ENCODE data around the gene KY. TPM values are rescaled to one million over a fixed set of nuclear protein-coding genes. Genes with fewer than 3 reads are reported as not detected.

Gene KY
- total RNA-seq, 1 donor from 2014 or later = 0.12 TPM

GRCh38 chr3:134643150-134643675 lies 7.6 kb downstream of the KY start:
- Mint-ChIP-seq H3K27ac (ENCODE audit: unreplicated experiment) (no peak overlapping the region), H3K27me3 (ENCODE audit: low read depth) (no peaks in the 10 kb centered on the region), H3K4me1 (ENCODE audit: low read depth) (peaks cover 3% of the 10 kb centered on the region), H3K9me3 (ENCODE audit: low read depth) (no peaks in the 10 kb centered on the region), H3K36me3 (ENCODE audit: low read depth) (no peaks in the 10 kb centered on the region), H3K4me3 (ENCODE audit: unreplicated experiment) (no peak overlapping the region)
- DNase-seq (ENCODE audit: low spot score) = no peak
- no peak for TF ChIP-seq CTCF (IDR thresholded peaks at IDR 0.05)

- no peaks in the 10 kb centered on the region for H3K9me3 Mint-ChIP-seq (ENCODE audit: low read depth)
- H3K27me3 Mint-ChIP-seq (ENCODE audit: low read depth) = no peaks in the 10 kb centered on the region
- no peak overlapping the region for H3K27ac Mint-ChIP-seq (ENCODE audit: unreplicated experiment)
- peaks cover 3% of the 10 kb centered on the region for H3K4me1 Mint-ChIP-seq (ENCODE audit: low read depth)
- no peak for TF ChIP-seq CTCF (IDR thresholded peaks at IDR 0.05)
- no peak overlapping the region for H3K4me3 Mint-ChIP-seq (ENCODE audit: unreplicated experiment)
- DNase-seq (ENCODE audit: low spot score) = no peak
- H3K36me3 Mint-ChIP-seq (ENCODE audit: low read depth) = no peaks in the 10 kb centered on the region
Observed at GRCh38 chr3:134642445-134643149, 8.2 kb downstream of the KY start.

- Mint-ChIP-seq H3K27ac (ENCODE audit: unreplicated experiment) (no peak overlapping the region), H3K27me3 (ENCODE audit: low read depth) (no peaks in the 10 kb centered on the region)
Observed at GRCh38 chr3:134641671-134642300, 9.0 kb downstream of the KY start.

GRCh38 chr3:134640872-134641470 lies 9.9 kb downstream of the KY start:
- Mint-ChIP-seq H3K27me3 (ENCODE audit: low read depth) (no peaks in the 10 kb centered on the region), H3K36me3 (ENCODE audit: low read depth) (no peaks in the 10 kb centered on the region), H3K4me3 (ENCODE audit: unreplicated experiment) (no peak overlapping the region), H3K9me3 (ENCODE audit: low read depth) (no peaks in the 10 kb centered on the region), H3K4me1 (ENCODE audit: low read depth) (no peaks in the 10 kb centered on the region), H3K27ac (ENCODE audit: unreplicated experiment) (no peak overlapping the region)
- TF ChIP-seq CTCF (IDR thresholded peaks at IDR 0.05) = peak; percentile 76
- no peak for DNase-seq (ENCODE audit: low spot score)

More at GRCh38 chr3:134641671-134642300, 9.0 kb downstream of the KY start:
- DNase-seq (ENCODE audit: low spot score) = no peak
- TF ChIP-seq CTCF (IDR thresholded peaks at IDR 0.05) = no peak
- H3K4me1 Mint-ChIP-seq (ENCODE audit: low read depth) = peaks cover 3% of the 10 kb centered on the region
- H3K4me3 Mint-ChIP-seq (ENCODE audit: unreplicated experiment) = no peak overlapping the region
- no peaks in the 10 kb centered on the region for H3K9me3 Mint-ChIP-seq (ENCODE audit: low read depth)
- no peaks in the 10 kb centered on the region for H3K36me3 Mint-ChIP-seq (ENCODE audit: low read depth)

GRCh38 chr3:134640378-134640777 lies 10.4 kb downstream of the KY start:
- H3K36me3 Mint-ChIP-seq (ENCODE audit: low read depth) = no peaks in the 10 kb centered on the region
- H3K27ac Mint-ChIP-seq (ENCODE audit: unreplicated experiment) = no peak overlapping the region
- H3K9me3 Mint-ChIP-seq (ENCODE audit: low read depth) = no peaks in the 10 kb centered on the region
- H3K4me3 Mint-ChIP-seq (ENCODE audit: unreplicated experiment) = no peak overlapping the region
- H3K27me3 Mint-ChIP-seq (ENCODE audit: low read depth) = no peaks in the 10 kb centered on the region
- no peaks in the 10 kb centered on the region for H3K4me1 Mint-ChIP-seq (ENCODE audit: low read depth)
- DNase-seq (ENCODE audit: low spot score) = no peak
- no peak for TF ChIP-seq CTCF (IDR thresholded peaks at IDR 0.05)
